ENCODE data around the gene TMEM117.

Gene TMEM117

DNA sequence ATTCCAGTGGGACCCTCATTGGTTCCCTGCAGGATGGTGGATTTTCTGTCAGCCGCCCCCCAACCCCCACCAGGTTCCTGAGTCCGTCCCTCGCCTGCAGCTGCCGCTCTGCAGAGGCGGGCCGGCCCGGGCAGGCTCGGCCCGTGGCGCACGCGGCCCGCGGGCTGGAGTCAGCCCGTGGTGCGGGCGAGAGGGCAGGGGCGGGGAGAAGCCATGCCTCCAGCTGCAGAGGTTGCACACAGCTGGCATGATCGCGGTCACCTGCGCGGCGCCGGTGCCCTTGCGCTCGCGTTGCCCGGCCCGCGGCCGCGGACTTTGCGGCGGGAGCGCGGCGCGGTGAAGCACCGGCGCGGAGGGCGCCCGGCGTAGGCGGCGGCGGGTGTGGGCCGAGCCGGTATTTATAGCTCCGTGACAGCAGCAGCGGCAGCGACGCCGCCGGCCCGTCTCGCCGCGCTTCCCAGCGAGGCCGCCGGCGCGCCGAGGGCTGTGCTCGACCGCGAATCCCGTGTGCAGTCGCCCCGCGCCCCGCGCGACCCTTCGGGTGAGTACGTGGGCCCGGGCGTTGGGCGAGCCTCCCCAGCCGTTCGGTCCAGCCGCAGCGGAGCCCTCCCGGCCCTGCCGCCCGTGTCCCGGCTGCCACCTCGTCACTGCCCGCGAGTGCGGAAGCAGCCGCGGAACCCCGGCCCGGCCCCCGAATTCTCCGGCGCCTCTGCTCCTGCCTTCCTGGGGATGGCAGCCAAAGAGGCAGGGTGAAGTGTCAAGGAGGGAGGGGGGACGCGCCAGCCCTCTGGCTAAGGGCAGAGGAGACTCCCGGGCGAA, at the start of gene TMEM117:
Gene TMEM117 (plus strand): TSS at position 426 of the 819 bp plus-strand sequence.
- peak; percentile 13 to 33 for DNase-seq (ENCODE audit: extremely low read depth in 1 of 2, low read depth in 1 of 2)

DNA sequence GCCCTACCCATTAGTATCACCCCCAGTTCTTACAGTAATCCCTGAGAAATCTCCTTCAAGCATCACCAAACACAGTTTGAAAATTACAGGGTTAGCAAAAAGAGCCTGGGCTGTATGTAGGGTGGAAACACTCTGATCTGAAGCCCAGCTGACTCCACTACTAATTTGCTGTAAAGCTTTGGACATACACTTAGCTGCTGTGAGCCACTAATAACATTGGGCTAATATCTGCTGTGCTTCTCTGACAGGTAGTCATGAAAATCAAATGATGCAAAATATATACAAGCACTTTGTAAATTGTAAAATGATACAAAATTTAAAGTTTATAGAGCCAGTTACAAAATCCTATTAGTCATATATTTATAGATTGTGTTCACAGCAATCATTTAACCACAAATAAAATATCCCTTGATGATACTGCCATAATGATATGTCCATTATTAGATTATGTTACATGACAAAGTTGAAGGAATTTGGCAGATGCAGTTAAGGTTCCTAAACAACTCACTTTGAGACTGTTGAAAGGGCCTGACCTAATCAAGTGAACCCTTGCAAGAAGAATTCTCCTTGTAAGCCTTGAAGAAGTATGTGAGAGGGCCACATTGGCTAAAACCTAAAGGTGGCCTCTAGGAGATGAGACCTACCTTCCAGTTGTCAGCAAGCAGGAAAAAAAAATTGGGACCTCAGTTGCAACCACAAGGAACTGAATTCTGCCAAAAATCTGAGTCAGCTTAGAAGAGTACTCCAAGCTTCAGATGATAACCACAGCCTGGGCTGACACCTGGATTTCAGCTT, 48.8 kb upstream of the TMEM117 start:
- no peak for DNase-seq (ENCODE audit: extremely low read depth in 1 of 2, low read depth in 1 of 2)

DNA sequence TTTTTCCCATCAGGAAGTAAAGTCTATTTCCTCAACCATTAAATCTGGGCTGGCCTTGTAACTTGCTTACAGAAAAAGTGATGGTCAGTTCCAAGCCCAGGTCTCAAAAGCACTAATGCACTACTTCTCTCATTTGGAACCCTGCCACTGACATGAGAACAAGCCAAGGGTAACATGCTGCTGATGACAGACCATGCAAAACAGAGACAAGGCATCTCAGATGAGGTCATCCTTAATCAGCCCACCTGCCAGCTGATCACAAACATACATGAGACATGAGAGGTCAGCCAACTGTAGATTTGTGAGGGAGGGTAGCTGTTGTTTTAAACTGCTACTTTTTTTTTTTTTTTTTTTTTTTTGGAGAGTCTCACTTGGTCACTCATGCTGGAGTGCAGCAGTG, 45.9 kb upstream of the TMEM117 start:
- DNase-seq (ENCODE audit: extremely low read depth in 1 of 2, low read depth in 1 of 2) = no peak

DNA sequence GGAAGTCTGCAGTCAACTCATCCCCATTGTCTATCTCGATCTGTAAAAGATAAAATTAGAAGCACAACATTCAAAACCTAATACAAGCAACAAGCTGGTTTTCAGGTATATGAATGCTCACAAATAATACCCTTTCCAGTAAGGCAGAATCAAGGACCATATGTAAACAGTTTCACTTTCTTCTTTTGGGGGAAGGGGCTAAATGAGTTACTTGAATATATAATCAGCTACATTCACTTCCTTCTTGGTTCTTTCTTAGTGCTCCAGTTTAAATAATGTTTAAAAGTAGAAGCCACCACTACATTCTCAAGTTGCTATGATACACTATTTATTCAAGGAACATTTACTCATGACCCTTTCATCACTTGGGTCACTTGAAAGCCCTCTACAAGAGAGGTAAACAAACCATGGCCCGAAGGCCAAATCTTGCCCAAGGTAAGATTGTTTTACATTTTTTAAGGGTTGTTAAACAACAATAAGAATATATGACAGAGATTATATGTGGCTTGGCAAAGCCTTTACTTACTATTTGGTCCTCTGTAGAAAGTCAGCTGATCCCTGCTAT, 40.1 kb upstream of the TMEM117 start:
- no peak for DNase-seq (ENCODE audit: extremely low read depth in 1 of 2, low read depth in 1 of 2)

DNA sequence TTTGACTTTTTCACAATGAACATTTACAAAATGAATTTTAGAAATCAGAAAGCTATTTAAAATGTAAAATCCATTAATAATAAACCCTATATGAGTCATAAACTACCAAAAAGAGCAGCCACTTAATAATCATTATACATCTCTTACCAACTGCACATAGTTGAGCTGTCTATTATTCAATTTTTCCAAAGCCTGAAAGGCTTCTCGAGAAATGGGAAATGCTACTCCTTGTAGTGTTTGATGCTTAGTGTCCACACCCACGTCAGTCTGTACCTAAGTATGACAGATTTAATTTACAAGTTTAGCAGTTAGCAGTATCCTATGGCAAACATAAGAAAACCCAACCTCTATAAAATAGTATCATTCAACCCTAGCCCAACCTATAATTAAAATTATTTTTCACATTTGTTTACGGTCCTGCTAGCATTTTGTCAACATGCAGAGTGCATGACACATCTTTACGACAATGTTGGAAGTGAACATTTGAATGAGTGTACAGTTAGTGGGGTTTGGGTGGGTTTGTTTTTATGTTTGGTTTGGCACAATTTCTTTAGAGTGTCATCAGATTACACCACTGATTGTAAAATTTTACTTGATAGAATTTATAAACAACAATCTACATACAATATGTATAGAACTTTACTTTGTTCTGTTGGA, 38.2 kb upstream of the TMEM117 start:
- no peak for DNase-seq (ENCODE audit: extremely low read depth in 1 of 2, low read depth in 1 of 2)

DNA sequence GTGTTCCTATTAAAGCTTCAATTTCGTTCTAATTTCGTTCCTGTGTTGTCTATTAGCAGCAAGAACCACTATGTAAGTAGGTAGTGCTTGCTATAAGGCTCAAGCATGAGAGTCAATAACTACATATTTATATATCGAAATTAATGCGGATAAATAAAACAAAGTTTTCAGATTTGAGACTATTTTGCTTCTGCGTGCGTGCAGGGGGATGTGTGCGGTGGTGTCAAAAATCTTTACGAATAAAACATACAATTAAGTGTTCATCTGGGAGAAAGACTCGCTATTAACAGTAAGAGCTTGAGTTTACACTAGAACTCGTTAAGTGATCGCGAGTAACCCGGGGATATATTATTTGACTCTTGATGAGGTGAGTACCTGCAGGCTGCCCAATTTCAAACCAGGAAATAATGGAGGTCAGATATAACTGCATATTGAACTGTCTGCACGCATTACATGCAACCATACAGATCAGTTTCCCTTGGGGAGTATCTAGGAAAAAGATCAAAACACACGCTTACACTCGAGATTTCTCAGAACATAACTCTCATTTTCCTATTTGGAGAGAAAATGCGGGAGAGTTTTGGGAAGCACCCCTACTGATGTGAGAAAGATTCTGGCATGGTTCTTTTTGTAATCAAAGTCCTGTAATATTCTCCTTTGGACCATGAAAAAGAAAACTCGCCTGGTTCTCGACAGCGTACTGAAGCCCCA, 30.6 kb upstream of the TMEM117 start:
- DNase-seq (ENCODE audit: extremely low read depth in 1 of 2, low read depth in 1 of 2) = no peak

DNA sequence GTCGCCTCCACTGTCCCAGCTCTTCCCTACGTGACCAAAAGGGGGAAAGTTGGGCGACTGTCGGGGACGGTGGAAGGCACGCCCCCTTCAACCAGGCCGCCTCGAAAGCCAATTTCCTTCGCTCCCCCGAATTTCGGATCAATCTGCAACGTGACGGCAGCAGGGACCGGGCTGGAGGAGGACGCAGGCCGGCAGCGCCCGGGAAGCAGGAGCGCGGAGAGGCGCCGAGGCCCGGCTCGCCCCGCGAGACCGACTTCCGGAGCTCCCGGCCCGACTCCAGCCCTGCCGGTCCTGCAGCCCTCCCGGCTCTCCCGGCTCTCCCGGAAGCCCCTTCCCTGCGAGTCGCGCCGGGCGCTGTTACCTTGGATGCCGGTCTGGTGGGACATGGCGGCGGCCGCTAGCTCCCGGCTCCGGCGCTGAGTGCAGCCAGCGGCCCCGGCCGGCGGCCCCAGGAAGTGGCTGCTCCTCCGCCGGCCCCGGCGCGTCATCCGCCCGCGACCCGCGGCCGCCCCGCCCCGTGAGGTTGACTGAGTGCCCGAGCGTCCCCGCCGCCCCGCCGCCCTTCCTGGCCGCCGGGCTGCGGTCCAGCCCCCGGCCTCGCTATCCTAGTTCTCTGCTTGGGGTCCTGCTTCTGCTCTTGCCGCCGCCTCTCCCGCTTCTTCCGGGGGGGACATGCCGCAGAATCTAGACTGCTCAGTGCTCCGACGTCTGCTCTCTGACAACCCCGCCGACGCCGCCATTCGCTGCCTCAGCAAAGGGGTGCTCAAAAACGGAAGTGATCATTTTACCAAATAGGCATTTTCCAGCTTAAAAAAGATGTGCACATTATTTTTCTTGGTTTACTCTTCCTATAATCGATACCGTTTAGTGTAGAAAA, 29.8 kb upstream of the TMEM117 start, which contains the start of gene TWF1:
Gene TWF1 (minus strand): TSS at position 458 of the 877 bp plus-strand sequence. CDS start 72 bp downstream, at position 386.
- peak; percentile 76 to 85 for DNase-seq (ENCODE audit: extremely low read depth in 1 of 2, low read depth in 1 of 2)

DNA sequence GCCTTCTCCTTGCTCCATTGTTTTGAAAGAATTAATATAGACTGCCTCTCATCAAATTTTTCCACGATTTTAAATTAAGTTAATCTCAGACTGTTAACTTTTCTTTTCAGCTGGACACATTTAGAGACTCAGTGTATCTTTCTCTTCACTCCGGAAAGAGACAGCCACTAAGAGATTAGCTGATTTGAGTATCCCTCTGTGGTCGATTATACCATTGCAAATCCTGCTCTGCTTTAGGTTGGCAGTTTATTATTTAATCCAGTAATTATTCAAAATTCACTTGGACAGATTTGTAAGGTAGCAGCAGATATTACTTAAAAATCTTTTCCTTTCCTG, 29.2 kb upstream of the TMEM117 start:
- no peak for DNase-seq (ENCODE audit: extremely low read depth in 1 of 2, low read depth in 1 of 2)

DNA sequence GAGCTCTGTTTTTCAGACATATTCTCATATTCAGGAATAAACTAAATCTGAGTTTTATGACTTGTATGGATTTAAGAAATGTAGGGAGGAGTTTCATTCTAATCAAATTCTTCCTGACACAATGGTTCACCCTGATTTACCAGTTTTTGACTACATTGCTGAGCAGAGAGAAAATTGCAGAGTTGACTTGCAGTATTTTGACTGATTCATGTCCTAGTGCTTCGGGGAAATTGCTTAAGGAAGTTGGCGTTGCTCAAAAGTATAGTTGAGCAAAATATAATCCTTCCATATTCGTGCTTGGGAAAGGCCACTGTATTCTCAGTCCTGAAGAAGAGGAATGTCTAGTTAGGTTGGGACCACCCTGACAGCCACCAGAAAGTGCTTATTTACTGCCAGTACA, 28.5 kb upstream of the TMEM117 start:
- DNase-seq (ENCODE audit: extremely low read depth in 1 of 2, low read depth in 1 of 2) = no peak

DNA sequence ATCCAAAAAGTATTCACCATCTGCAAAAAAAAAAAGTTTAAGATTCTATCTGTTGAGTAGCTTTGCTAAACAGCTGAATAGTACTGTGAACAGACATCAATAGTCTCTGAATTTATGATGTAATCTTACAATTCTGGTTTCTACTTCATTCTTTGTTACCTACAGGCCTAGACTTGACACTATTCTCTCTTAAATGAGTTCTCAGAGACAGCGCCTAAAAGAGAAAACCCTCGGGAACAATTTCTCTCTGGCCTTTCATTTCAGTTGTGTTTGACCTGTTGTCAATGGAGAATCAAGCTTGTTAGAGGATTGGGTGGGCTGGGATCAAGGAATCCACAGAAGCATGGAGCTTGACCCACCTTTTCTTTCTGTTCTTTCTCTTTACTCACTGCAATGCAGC, 23.8 kb upstream of the TMEM117 start:
- no peak for DNase-seq (ENCODE audit: extremely low read depth in 1 of 2, low read depth in 1 of 2)

DNA sequence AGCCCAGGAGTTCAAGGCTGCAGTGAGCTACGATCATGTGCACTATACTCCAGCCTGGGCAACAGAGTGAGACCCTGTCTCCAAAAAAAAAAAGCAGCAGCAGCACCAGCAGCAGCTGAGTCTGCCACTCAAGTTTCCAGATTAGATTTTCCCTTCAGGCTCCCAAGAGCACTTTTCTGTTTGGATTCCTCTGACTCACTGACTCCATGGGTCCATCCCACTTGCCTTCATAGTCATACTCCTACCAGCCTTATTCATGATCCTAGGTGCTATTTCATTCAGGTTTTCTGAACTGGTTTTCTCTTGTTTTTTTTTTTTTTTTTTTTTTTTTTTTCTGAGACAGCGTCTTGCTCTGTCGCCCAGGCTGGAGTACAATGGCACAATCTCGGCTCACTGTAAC, 23.0 kb upstream of the TMEM117 start:
- no peak for DNase-seq (ENCODE audit: extremely low read depth in 1 of 2, low read depth in 1 of 2)

DNA sequence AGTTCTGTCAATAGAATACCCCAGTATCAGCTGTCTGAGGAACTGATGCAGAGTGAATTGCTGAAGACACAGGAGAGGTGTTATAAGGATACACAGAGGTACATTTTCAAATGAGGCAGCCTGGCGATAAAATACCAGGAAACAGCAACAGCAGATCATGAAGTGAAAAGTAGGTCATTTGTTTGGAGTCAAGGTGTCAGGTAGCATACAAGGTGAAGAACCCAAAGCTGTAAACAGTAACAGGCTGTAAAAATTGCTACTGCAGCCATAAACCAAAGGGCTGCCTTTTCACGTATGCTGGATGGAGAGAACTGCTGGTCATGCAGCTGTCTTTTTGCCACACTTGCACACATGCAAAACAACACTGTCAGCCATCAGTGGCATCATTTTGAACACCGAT, 20.5 kb upstream of the TMEM117 start:
- no peak for DNase-seq (ENCODE audit: extremely low read depth in 1 of 2, low read depth in 1 of 2)

DNA sequence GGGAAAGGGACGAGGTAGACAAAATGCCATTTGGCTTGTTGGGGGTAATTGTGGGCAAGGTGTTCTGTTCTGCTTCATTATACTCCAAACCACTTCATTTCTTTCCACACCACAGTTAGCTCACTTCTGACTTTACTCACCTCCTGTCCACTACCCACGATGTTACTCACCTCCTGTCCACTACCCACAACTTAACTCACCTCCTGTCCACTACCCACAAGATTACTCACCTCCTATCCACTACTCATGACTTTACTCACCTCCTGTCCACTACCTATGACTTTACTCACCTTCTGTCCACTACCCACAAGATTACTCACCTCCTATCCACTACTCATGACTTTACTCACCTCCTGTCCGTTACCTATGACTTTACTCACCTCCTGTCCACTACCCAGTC, 19.7 kb upstream of the TMEM117 start:
- no peak for DNase-seq (ENCODE audit: extremely low read depth in 1 of 2, low read depth in 1 of 2)

DNA sequence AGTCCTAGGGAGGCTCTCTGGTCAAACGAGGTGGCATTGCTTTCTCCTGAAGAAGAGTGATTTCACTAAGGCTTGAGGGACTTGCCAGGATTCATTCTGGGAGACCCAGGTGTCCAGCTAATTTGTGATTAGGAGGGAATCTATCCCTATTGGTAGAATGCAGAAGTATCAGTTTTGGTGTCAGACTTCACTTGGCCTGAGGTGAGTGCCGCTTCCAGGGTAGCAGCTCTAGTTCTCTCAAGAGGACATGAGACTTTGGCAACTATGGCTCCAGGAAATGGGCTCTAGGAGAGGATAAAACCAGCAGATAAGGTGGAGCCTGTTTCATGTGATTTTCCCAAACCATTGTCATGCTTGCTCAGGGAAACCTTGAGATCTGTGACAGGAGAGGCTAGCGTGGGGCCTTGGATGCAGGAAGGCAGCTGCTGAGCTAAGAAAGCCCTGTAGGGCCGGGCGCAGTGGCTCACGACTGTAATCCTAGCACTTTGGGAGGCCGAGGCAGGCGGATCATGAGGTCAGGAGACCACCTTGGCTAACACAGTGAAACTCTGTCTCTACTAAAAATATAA, 11.6 kb upstream of the TMEM117 start:
- no peak for DNase-seq (ENCODE audit: extremely low read depth in 1 of 2, low read depth in 1 of 2)

DNA sequence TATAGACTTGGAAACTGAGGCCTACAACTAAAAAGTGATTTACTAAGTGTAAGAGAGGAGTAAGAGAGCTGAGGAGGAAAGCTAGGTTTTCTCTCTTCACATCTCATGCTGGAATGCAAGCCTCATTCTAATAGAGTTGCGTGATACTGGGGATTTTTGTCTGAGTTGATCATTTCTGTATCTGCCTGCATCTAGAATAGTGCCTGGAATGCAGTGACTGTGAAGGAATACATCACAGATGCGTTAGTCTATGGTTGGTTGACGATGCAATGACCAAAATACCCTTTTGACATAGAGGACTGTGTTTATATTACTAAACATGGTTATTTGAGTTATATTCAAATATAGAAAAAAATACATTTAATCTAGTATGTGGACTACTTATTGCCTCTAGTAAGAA, 9.2 kb upstream of the TMEM117 start:
- no peak for DNase-seq (ENCODE audit: extremely low read depth in 1 of 2, low read depth in 1 of 2)

DNA sequence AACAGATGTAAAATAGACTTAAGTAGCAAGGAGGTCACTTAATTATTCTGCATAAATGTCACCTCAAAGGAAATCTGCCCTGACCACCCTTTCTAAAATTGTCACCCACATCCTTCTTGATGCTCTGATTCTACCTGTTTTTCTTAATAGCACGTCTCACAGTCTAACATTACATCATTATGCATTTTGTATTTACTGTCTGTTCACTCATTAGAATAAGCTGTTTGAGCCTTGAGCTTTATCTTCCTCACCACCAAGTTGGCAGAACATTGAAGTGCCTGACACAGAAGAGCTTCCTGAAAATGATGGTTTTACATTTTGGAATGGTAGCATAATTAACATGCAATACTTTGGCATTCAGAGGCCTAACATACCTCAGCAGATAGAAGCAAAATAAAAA, 8.8 kb upstream of the TMEM117 start:
- DNase-seq (ENCODE audit: extremely low read depth in 1 of 2, low read depth in 1 of 2) = no peak

DNA sequence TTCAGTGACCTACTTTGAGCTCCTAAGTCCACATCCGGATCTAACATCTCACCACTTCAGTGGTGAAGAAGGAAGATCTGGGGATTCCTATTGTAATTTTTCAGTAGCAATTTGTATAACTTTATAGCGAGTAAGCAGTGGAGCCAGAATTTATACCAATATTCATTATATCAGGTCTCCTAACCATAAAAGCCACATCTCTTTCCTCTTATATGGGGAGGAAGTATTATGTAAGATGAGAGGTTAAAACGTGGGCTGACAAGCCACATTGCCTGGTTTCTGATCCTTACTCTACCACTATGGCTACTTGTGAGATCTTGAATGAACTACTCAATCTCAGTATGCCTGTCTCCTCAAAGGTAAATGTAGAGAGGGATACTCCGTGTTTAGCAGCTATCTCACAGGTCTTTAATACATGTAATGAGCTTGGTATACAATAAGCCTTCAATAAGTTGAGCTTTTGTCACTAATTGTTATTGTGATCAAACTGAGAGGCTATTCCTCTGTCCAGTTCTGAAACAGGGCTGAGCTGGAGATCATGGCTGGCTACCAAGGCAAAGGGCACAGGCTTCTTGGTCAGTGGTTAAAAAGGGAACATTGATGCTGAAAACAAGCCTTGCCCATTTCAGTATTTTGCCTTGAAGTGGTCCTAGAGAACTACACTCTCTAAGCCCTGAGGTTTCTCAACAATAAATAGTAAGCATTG, 3.3 kb upstream of the TMEM117 start:
- DNase-seq (ENCODE audit: extremely low read depth in 1 of 2, low read depth in 1 of 2) = no peak

DNA sequence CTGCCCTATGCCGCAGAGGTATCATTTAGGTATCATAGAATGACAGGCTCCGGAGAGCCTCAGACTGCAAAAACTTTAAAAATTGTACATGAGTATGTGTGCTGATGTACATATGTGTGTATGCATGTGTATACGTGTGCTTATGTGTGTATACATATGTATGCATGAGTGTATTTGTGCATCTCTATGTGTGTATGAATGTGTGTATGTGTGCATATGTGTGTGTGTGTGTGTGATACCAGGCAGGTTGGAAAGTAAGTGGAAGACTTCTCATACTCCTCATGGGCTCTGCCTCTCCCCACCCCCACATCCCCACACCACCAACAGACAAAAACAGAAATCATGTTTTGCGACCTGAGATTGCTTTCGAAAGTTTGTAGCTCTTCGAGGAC, 621 bp upstream of the TMEM117 start:
- DNase-seq (ENCODE audit: extremely low read depth in 1 of 2, low read depth in 1 of 2) = no peak

DNA sequence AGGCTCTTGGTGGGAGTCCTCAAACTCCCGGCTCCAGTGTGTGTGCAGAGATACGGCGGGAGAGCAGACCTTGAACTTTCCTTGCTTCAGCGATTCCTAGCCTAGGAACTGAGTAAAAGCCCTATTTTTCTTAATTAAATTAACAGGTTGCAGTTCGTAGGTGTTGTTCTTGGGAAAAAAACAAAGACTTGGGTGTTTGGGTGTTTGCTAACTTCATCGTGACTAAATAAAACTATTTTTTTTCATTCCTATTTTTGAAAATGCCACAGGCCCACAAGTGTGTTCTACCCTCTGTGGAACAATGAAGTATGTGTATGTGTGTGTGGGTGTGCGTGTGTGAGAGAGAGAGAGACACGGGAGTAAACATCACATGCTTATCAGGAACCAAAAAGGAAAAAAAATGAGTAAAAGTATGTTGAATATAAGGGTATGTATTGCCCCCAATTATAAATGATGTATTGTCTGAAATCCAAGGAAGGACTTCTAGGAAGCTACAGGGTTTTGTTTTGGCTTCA, 651 bp downstream of the TMEM117 start:
- no peak for DNase-seq (ENCODE audit: extremely low read depth in 1 of 2, low read depth in 1 of 2)
